ENCODE data around the gene LGALS9.
"Not testable (repeated sequence)": the region's sequence is repeated elsewhere in the genome, so short reads cannot be mapped to it uniquely, and the experiment has no call there.

The LGALS9 gene

DNA sequence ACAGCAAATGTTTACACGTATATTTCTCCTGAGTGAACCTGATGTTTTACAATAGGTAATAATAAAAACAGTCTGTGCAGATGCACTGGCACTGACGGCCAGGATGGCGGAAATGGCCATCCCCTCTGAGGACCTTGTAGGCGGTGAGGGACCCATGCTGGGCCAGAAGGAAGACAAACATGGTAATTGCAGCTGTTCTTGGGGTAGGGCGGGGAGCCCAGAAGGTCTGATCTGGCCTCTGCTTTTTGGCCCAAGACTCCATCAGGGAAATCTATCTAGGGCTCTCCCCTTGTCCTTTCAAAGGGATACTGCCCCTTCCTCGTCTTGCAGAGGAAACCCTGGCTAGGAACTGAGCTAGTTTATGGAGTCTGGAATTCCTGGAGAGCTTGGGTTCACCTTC, 7.4 kb upstream of the LGALS9 start:
- no peak for DNase-seq (ENCODE audit: low read depth in 1 of 2, low spot score in 1 of 2)
- in situ Hi-C loops (cut with HindIII; ENCODE audit: low pct_unique_long_range_greater_than_20kb, low sequenced_read_pairs) = no loop called here
- no peak for TF ChIP-seq JUND (IDR thresholded peaks at IDR 0.05; ENCODE audit: low read depth)

DNA sequence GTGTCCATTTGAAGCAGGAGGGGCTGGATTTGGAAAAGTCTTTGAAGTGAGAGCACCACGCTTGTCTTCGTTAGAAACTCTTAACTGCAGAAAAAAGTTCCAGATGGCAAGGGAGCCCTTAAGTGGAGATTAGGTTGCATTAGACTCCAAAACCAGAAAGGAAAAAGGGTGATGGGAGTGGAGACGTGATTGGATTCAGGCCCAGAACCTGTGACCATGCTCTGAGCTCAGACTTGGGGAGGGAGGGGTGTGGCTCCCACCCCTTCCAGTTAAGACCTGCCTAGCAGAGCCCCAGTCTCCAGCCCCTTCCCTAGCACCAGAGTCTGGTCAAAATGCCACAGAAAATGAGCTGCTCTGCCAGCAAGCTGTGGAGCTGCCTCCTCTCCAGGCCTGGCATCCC, 6.4 kb upstream of the LGALS9 start:
- in situ Hi-C loops (cut with HindIII; ENCODE audit: low pct_unique_long_range_greater_than_20kb, low sequenced_read_pairs) = no loop called here
- DNase-seq (ENCODE audit: low read depth in 1 of 2, low spot score in 1 of 2) = no peak
- TF ChIP-seq JUND (IDR thresholded peaks at IDR 0.05; ENCODE audit: low read depth) = no peak

GRCh38 chr17:27625856-27626255, 5.1 kb upstream of the LGALS9 start:
- no peak for TF ChIP-seq JUND (IDR thresholded peaks at IDR 0.05; ENCODE audit: low read depth)
- in situ Hi-C loops (cut with HindIII; ENCODE audit: low pct_unique_long_range_greater_than_20kb, low sequenced_read_pairs) = no loop called here
- DNase-seq (ENCODE audit: low read depth in 1 of 2, low spot score in 1 of 2) = no peak

DNA sequence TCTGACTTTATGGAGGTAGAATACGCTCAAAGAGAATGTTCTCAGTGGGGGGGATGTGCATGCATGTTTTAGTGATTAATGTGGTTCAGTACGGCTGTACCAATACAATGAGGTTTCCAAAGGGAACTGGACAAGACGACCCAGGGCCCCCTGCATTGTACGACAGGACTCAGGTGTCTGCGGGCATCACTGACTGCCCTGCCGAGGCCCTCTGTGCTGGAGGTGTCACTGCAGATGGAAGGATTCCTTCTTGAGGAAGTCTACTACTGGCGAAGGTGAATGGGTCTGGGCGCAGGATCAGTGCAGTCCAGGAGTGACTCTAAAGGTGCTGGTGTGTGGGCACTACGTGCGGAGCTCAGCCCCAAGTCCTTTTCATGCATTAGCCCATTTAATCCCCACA, 3.5 kb upstream of the LGALS9 start:
- no peak for DNase-seq (ENCODE audit: low read depth in 1 of 2, low spot score in 1 of 2)
- in situ Hi-C loops (cut with HindIII; ENCODE audit: low pct_unique_long_range_greater_than_20kb, low sequenced_read_pairs) = no loop called here
- no peak for TF ChIP-seq JUND (IDR thresholded peaks at IDR 0.05; ENCODE audit: low read depth)

- TF ChIP-seq JUND (IDR thresholded peaks at IDR 0.05; ENCODE audit: low read depth) = no peak
- DNase-seq (ENCODE audit: low read depth in 1 of 2, low spot score in 1 of 2) = no peak
- in situ Hi-C loops (cut with HindIII; ENCODE audit: low pct_unique_long_range_greater_than_20kb, low sequenced_read_pairs) = no loop called here
These were observed 2.6 kb upstream of the LGALS9 start for GRCh38 chr17:27628376-27628775.

- DNase-seq (ENCODE audit: low read depth in 1 of 2, low spot score in 1 of 2) = peak in 1 of 2 experiments; percentile 48
- in situ Hi-C loops (cut with HindIII; ENCODE audit: low pct_unique_long_range_greater_than_20kb, low sequenced_read_pairs) = not testable (repeated sequence)
These were observed 1.7 kb upstream of the LGALS9 start for GRCh38 chr17:27629260-27629659.

DNA sequence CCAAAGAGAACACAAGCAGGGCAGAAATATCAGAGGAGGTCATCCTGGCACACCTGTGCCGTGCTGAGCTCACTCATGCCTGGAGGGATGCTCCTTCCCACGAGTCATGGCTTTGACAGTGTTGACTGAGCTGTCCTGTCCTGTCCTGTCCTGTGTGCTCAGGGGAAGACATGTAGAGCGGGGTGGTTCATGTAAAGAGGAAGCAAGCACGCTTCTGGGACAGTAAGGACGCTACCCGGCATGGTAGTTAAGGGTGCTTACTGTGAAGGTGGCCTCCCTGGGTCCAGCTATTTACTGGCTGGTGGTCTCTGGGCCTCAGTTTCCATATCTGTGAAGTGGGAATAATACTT, 398 bp downstream of the LGALS9 start:
- in situ Hi-C loops (cut with HindIII; ENCODE audit: low pct_unique_long_range_greater_than_20kb, low sequenced_read_pairs) = no loop called here
- TF ChIP-seq JUND (IDR thresholded peaks at IDR 0.05; ENCODE audit: low read depth) = no peak
- peak in 1 of 2 experiments; percentile 49 for DNase-seq (ENCODE audit: low read depth in 1 of 2, low spot score in 1 of 2)

DNA sequence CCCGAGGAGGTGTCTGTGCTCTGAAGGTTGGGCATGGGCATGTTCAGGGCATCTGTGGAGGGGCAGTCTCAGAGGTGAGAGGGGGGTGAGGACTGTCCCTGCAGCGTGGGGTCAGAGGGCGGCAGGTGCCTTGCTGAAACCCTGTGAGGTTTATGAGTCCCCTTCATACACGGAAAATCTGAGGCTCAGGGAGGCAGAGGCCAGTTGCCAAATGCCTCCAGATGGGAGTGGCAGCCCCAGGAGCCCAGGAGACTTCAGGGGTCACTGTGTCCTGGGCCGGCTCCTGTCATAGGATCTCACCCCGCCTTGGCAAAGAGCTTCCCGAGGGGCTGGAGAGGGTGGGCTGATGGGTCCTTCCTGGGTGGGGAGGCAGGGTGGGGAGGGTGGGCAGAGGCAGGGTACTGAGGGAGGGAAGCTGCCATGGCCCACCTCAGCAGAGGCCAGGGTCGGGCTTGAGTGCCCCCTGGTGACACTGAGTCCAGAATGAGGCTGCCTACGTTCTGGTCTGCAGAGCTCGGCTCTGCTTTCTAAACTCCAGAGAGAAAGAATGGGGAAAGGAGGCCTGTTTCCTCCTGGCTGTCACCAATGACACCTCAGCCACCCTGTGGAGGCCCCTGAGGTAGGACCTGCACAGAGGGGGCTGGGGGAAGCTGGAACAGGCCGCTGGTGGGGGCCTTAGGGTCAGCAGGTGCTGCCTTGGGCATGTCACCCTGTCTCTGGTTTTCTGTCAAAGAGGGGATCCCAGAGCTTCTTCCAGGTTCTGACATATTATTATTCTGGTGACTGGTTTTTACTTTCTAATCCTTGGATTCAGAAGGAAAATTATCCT, 1.1 kb downstream of the LGALS9 start:
- TF ChIP-seq JUND (IDR thresholded peaks at IDR 0.05; ENCODE audit: low read depth) = no peak
- DNase-seq (ENCODE audit: low read depth in 1 of 2, low spot score in 1 of 2) = no peak
- in situ Hi-C loops (cut with HindIII; ENCODE audit: low pct_unique_long_range_greater_than_20kb, low sequenced_read_pairs) = no loop called here

DNA sequence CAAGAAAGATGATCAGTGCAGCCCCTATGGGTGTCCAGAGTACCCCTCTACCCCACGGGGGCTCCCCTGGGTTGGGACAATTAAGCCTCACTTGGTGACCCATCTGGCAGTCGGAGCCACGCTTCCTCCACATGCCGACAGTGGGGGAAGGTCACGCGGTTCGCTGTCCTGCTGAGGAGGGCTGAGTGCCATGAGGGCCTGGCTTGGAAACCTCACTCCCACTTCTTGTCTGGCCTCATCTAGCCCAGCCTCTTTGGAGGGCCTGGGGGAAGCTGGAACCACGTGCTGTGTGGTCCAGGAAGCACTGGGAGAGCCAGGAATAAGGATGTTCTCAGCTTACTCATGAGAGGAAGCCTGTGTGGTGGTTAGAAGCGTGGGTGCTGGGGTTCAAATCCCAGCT, 1.8 kb downstream of the LGALS9 start:
- in situ Hi-C loops (cut with HindIII; ENCODE audit: low pct_unique_long_range_greater_than_20kb, low sequenced_read_pairs); DNase-seq (ENCODE audit: low read depth in 1 of 2, low spot score in 1 of 2): not testable (repeated sequence)

- DNase-seq (ENCODE audit: low read depth in 1 of 2, low spot score in 1 of 2) = no peak
- no peak for TF ChIP-seq JUND (IDR thresholded peaks at IDR 0.05; ENCODE audit: low read depth)
These were observed 2.5 kb downstream of the LGALS9 start for GRCh38 chr17:27633312-27634025.

DNA sequence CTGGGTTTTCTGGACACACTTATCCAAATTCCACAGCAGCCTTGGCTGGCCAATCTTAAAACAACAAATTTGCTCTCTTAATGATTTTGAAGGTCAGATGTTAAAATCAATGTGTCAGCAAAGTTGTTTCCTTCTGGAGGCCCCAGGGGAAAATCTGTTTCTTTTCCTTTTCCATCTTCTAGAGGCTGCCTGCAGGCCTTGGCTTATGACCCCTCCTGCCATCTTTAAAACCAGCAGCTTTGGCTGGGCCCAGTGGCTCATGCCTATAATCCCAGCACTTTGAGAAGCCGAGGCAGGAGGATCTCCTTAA, 3.0 kb downstream of the LGALS9 start:
- no peak for TF ChIP-seq JUND (IDR thresholded peaks at IDR 0.05; ENCODE audit: low read depth)
- DNase-seq (ENCODE audit: low read depth in 1 of 2, low spot score in 1 of 2) = no peak
- in situ Hi-C loops (cut with HindIII; ENCODE audit: low pct_unique_long_range_greater_than_20kb, low sequenced_read_pairs) = no loop called here

More at GRCh38 chr17:27633312-27634025, 2.5 kb downstream of the LGALS9 start:
- in situ Hi-C loops (cut with HindIII; ENCODE audit: low pct_unique_long_range_greater_than_20kb, low sequenced_read_pairs) = no loop called here

- DNase-seq (ENCODE audit: low read depth in 1 of 2, low spot score in 1 of 2) = no peak
- in situ Hi-C loops (cut with HindIII; ENCODE audit: low pct_unique_long_range_greater_than_20kb, low sequenced_read_pairs) = no loop called here
- no peak for TF ChIP-seq JUND (IDR thresholded peaks at IDR 0.05; ENCODE audit: low read depth)
These were observed 3.8 kb downstream of the LGALS9 start for GRCh38 chr17:27634776-27635175.

GRCh38 chr17:27635275-27635823, 4.4 kb downstream of the LGALS9 start:
- DNase-seq (ENCODE audit: low read depth in 1 of 2, low spot score in 1 of 2) = no peak
- in situ Hi-C loops (cut with HindIII; ENCODE audit: low pct_unique_long_range_greater_than_20kb, low sequenced_read_pairs) = no loop called here
- TF ChIP-seq JUND (IDR thresholded peaks at IDR 0.05; ENCODE audit: low read depth) = no peak

DNA sequence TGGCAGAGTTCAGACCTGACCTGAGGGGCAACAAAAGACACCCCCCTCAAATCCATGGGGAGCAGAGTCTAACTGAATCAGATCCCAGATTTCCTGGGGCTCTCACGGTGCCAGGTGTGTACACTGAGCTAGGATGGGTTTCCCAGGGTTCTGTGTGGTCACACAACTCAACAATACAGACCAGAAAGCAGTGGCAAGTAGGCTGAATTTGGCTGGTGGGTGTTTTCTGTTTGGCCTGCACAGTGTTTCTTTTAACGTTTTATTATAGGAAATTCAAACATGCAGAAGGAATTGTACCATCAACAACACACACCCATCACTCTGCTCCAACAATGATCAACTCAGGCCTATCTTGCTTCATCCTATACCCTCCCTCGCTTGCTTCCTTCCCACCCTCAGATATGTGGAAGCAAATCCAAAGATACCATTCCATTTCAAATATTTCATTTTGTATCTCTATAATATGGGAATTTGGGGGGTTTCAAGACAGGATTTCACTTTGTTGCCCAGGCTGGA, 5.1 kb downstream of the LGALS9 start:
- in situ Hi-C loops (cut with HindIII; ENCODE audit: low pct_unique_long_range_greater_than_20kb, low sequenced_read_pairs); DNase-seq (ENCODE audit: low read depth in 1 of 2, low spot score in 1 of 2): not testable (repeated sequence)

GRCh38 chr17:27637818-27638217, 6.8 kb downstream of the LGALS9 start:
- in situ Hi-C loops (cut with HindIII; ENCODE audit: low pct_unique_long_range_greater_than_20kb, low sequenced_read_pairs); DNase-seq (ENCODE audit: low read depth in 1 of 2, low spot score in 1 of 2): not testable (repeated sequence)

DNA sequence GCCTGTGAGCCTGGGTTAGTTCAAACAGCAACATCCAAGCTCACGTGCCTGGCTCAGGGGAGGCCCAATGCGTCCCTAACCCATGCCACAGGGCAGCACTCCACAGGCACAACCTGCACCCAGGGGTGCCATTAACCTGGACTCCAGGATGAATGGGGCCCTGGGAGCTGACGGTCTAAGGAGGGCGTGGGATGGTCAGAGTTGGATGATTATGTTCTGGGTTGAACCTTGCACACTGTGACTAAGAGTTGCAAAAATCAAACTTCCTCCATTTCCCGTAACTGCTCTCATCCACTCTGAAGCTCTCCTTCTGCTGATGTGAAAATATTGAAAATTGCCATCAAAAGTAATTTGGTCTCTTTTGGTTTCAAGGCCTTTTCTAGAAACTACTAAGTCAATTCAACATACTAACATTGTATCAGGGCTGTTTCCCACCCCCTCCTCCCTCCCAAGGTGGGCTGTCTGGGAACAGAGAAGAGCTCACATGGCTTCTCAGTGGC, 7.5 kb downstream of the LGALS9 start:
- in situ Hi-C loops (cut with HindIII; ENCODE audit: low pct_unique_long_range_greater_than_20kb, low sequenced_read_pairs); DNase-seq (ENCODE audit: low read depth in 1 of 2, low spot score in 1 of 2): not testable (repeated sequence)

All from T47D (cell line).